IMR-90 (cell line): ENCODE measurements around the gene SQSTM1. TPM values are rescaled to one million over a fixed set of nuclear protein-coding genes. Genes with fewer than 3 reads are reported as not detected.

ENCODE experiments used
- ATAC-seq: fragments of 200-7000 bp; cut with Tn5 transposase; 2 replicates; pipeline ENCODE4 v1.9.1; 2020; ENCODE audit warnings: low read depth, mild to moderate bottlenecking, moderate library complexity
- BruUV-seq: library from RNA; stranded (reverse); fragments of 400-500 nt; replicated peaks from 2 replicates; lab custom pipeline; 2021; lab: Mats Ljungman, UMichigan
- CTCF ChIA-PET: fragments of 300-600 bp; formaldehyde crosslinking; extraction: SDS; loops from one replicate; lab custom pipeline; 2021; ENCODE audit warnings: antibody characterized with exemption; lab: Yijun Ruan, JAX
- POLR2A ChIA-PET: fragments of 300-600 bp; sonication (Branson Sonifier 250); formaldehyde crosslinking; loops from one replicate; lab custom pipeline; 2022; ENCODE audit warnings: antibody characterized with exemption; ENCODE audit not compliant: unreplicated experiment; lab: Charles Lee
- DNase-seq: peaks from one replicate; pipeline ENCODE4 v3.0.0; 2013
- H2AFZ ChIP-seq: replicated peaks from 2 replicates; pipeline ENCODE3; 2013; ENCODE audit warnings: low read length, mild to moderate bottlenecking; ENCODE audit not compliant: poor library complexity
- H2AK5ac ChIP-seq: 2 replicates; pipeline ENCODE4 v1.6.1; 2013; ENCODE audit warnings: low read depth, low read length, inconsistent platforms
- H2AK9ac ChIP-seq: replicated peaks from 2 replicates; pipeline ENCODE3; 2013; ENCODE audit warnings: mild to moderate bottlenecking, low read depth, low read length, moderate library complexity; ENCODE audit not compliant: poor library complexity
- H2BK120ac ChIP-seq: 2 replicates; pipeline ENCODE4 v1.6.1; 2013; ENCODE audit warnings: low read depth, low read length, inconsistent platforms
- H2BK15ac ChIP-seq: 3 replicates; pipeline ENCODE4 v1.6.1; 2013; ENCODE audit warnings: low read depth, low read length, inconsistent platforms
- H2BK20ac ChIP-seq: 2 replicates; pipeline ENCODE4 v1.6.1; 2013; ENCODE audit warnings: low read depth, mild to moderate bottlenecking, inconsistent platforms, low read length, moderate library complexity
- H2BK5ac ChIP-seq: 2 replicates; pipeline ENCODE4 v1.6.1; 2013; ENCODE audit warnings: mild to moderate bottlenecking, low read depth, low read length, inconsistent platforms; ENCODE audit not compliant: poor library complexity, severe bottlenecking
- H3K14ac ChIP-seq: replicated peaks from 2 replicates; pipeline ENCODE4 v1.6.1; 2013; ENCODE audit warnings: low read depth, low read length, inconsistent platforms
- H3K18ac ChIP-seq: 2 replicates; pipeline ENCODE4 v1.6.1; 2013; ENCODE audit warnings: low read depth, low read length, control low read depth
- H3K23ac ChIP-seq: 2 replicates; pipeline ENCODE4 v1.6.1; 2013; ENCODE audit warnings: low read depth, low read length, inconsistent platforms
- H3K27ac ChIP-seq: 2 replicates; pipeline ENCODE4 v1.5.1; 2013; ENCODE audit warnings: mild to moderate bottlenecking, control low read depth, low read length; ENCODE audit not compliant: insufficient read depth
- H3K27me3 ChIP-seq: 2 replicates; pipeline ENCODE4 v1.6.1; 2013; ENCODE audit warnings: low read length; ENCODE audit not compliant: control insufficient read depth, insufficient read depth
- H3K36me3 ChIP-seq: 2 replicates; pipeline ENCODE4 v1.6.1; 2013; ENCODE audit warnings: low read length, mixed read lengths; ENCODE audit not compliant: control insufficient read depth, insufficient read depth
- H3K4ac ChIP-seq: 2 replicates; pipeline ENCODE4 v1.6.1; 2013; ENCODE audit warnings: low read depth, low read length, inconsistent platforms
- H3K4me1 ChIP-seq: 2 replicates; pipeline ENCODE4 v1.6.1; 2013; ENCODE audit warnings: low read length, mixed read lengths; ENCODE audit not compliant: control insufficient read depth, insufficient read depth
- H3K4me2 ChIP-seq: 2 replicates; pipeline ENCODE4 v1.6.1; 2013; ENCODE audit warnings: low read depth, mild to moderate bottlenecking, control low read depth, low read length, moderate library complexity
- H3K4me3 ChIP-seq: 2 replicates; pipeline ENCODE4 v1.5.1; 2013; ENCODE audit warnings: low read depth, mild to moderate bottlenecking, control low read depth, low read length, moderate library complexity; ENCODE audit not compliant: insufficient read depth
- H3K56ac ChIP-seq: 2 replicates; pipeline ENCODE4 v1.6.1; 2013; ENCODE audit warnings: low read length, inconsistent platforms; ENCODE audit not compliant: insufficient read depth; ENCODE audit errors: extremely low read depth
- H3K79me1 ChIP-seq, 2 experiments: 2 replicates each; pipeline ENCODE4 v1.6.1; 2013; ENCODE audit warnings: low read length in 2 of 2, inconsistent platforms in 1 of 2, low read depth in 1 of 2
- H3K9ac ChIP-seq: 2 replicates; pipeline ENCODE4 v1.6.1; 2013; ENCODE audit warnings: low read depth, low read length, control low read depth
- H3K9me1 ChIP-seq: 2 replicates; pipeline ENCODE4 v1.6.1; 2013; ENCODE audit warnings: low read length, inconsistent platforms; ENCODE audit not compliant: insufficient read depth
- H3K9me3 ChIP-seq: 2 replicates; pipeline ENCODE4 v1.6.1; 2013; ENCODE audit warnings: low read length; ENCODE audit not compliant: control insufficient read depth, insufficient read depth
- H4K20me1 ChIP-seq: 2 replicates; pipeline ENCODE4 v1.6.1; 2013; ENCODE audit warnings: low read length, inconsistent platforms; ENCODE audit not compliant: insufficient read depth
- H4K5ac ChIP-seq: 2 replicates; pipeline ENCODE4 v1.6.1; 2013; ENCODE audit warnings: mild to moderate bottlenecking, low read depth, low read length, control low read depth
- H4K8ac ChIP-seq, 2 experiments: 2 replicates each; pipeline ENCODE4 v1.6.1; 2013; ENCODE audit warnings: low read depth in 2 of 2, low read length in 2 of 2, control low read depth in 1 of 2, inconsistent platforms in 1 of 2
- H4K91ac ChIP-seq: 2 replicates; pipeline ENCODE4 v1.6.1; 2013; ENCODE audit warnings: low read depth, low read length, inconsistent platforms; ENCODE audit not compliant: insufficient read depth
- CHD1 ChIP-seq: IDR thresholded peaks from 2 replicates; pipeline ENCODE4 v1.6.1; 2012; ENCODE audit warnings: low read depth, low read length, improper control_type of control experiment
- USF2 ChIP-seq: fragments of 150-350 bp; IDR thresholded peaks from 2 replicates; pipeline ENCODE4 v1.6.1; 2017; ENCODE audit warnings: mild to moderate bottlenecking, antibody characterized with exemption, low read length, low read depth
- WGBS, 2 experiments: methylation state at CpG; one replicate each; pipeline versions ENCODE4 v1.1.5 to v1.1.7; 2013; ENCODE audit warnings: missing lambda C conversion rate in 2 of 2; ENCODE audit not compliant: insufficient read length in 1 of 2; ENCODE audit errors: extremely low coverage in 2 of 2; 5-methylcytosine and 5-hydroxymethylcytosine counted together
- dilution Hi-C: fragments of 300-500 bp; cut with HindIII; formaldehyde crosslinking; loops from one replicate; pipeline ENCODE4 v1.14.3; 2018; ENCODE audit warnings: low sequenced_read_pairs; ENCODE audit not compliant: unreplicated experiment
- in situ Hi-C: fragments of 300-500 bp; cut with MboI; formaldehyde crosslinking; loops from 3 replicates; pipeline ENCODE4 v1.14.3; 2019; ENCODE audit warnings: low sequenced_read_pairs, inconsistent platforms, mixed read lengths
- intact Hi-C: fragments of 100-400 bp; cut with micrococcal nuclease; formaldehyde crosslinking; loops from 2 replicates; pipeline ENCODE4 v1.10.0; 2022
- polyA plus RNA-seq, 3 experiments: library from polyadenylated mRNA; depleted of rRNA; stranded (reverse); fragments of >200 nt; gene quantifications; 2 replicates each; pipeline ENCODE4 v1.2.3, GENCODE V29; 2012; ENCODE audit warnings: low replicate concordance in 1 of 3
- total RNA-seq: library from RNA; depleted of rRNA; stranded (reverse); fragments of >200 nt; gene quantifications from 2 replicates; pipeline ENCODE4 v1.2.3, GENCODE V29; 2012

SQSTM1 gene
- total and polyA plus RNA-seq, 2 of the 4 experiments (the other 2 are of a cell fraction) = 152 to 184 TPM

- peak overlapping the region; percentile 18 for H2BK5ac ChIP-seq
- H3K14ac ChIP-seq = peak overlapping the region; percentile 29
- H3K56ac ChIP-seq = no peak overlapping the region
- H3K4me1 ChIP-seq = peaks cover 39% of the 10 kb centered on the region
- H3K9ac ChIP-seq = peak overlapping the region; percentile 35
- no peaks in the 10 kb centered on the region for H3K27me3 ChIP-seq
- no peak overlapping the region for H2AFZ ChIP-seq
- H3K9me1 ChIP-seq = peaks cover 36% of the 10 kb centered on the region
- TSS peak; percentile 61 for BruUV-seq
- ChIA-PET POLR2A (no interaction called here), CTCF (no interaction called here)
- in situ Hi-C loops = no loop called here
- H2BK15ac ChIP-seq = no peak overlapping the region
- DNase-seq (no peak), ATAC-seq (no peak)
- H3K27ac ChIP-seq = no peak overlapping the region
- peak overlapping the region; percentile 95 for H3K4me2 ChIP-seq
- no peaks in the 10 kb centered on the region for H3K9me3 ChIP-seq
- no peak overlapping the region for H2BK20ac ChIP-seq
- no peak overlapping the region for H3K18ac ChIP-seq
- no peak overlapping the region for H3K4ac ChIP-seq
- peak overlapping the region; percentile 87 for H3K4me3 ChIP-seq
- dilution Hi-C loops = no loop called here
- H4K91ac ChIP-seq = no peak overlapping the region
- peaks cover 47% of the 10 kb centered on the region for H3K36me3 ChIP-seq
- WGBS, 2 experiments = no CpG with 5 or more reads among the region's 3 CpGs
- H2AK9ac ChIP-seq = no peak overlapping the region
- peaks cover 64% of the 10 kb centered on the region for H4K20me1 ChIP-seq
- H4K8ac ChIP-seq = no peak overlapping the region
- H3K23ac ChIP-seq = peak overlapping the region; percentile 8; the same call in 1 of the 2 replicates
- no peak overlapping the region for H2BK120ac ChIP-seq
- TF ChIP-seq CHD1 (0 out of 2 replicates have a peak, but pooled peaks have one; percentile 84), USF2 (no peak)
- H3K79me1 ChIP-seq = peaks cover 19 to 72% of the 10 kb centered on the region in 2 experiments
- no peak overlapping the region for H4K5ac ChIP-seq
- no peak overlapping the region for H2AK5ac ChIP-seq
- intact Hi-C loops = loop anchor here (5.0 kb wide), 1 partner anchor 200 kb away; the partner anchor contains the start of gene HNRNPH1
These were observed 1.3 kb downstream of the SQSTM1 start for GRCh38 chr5:179822059-179822432.
